ENCODE results near the gene LLGL2. TPM values are rescaled to one million over a fixed set of nuclear protein-coding genes. Genes with fewer than 3 reads are reported as not detected.

LLGL2 gene
- total RNA-seq, 4 donors from 2014 or later = 6.1 to 12.3 (median 9.1) TPM

GRCh38 chr17:75565618-75566017, 40.1 kb downstream of the LLGL2 start:
- peaks cover 0 to 23% (median 11%) of the 10 kb centered on the region in 4 donors for H3K36me3 ChIP-seq
- 87% methylated on average over 6 of the region's 6 CpGs for WGBS
- H3K4me1 ChIP-seq = no peaks in the 10 kb centered on the region
- no peak for DNase-seq (ENCODE audit: extremely low spot score)
- H3K9me3 ChIP-seq = no peaks in the 10 kb centered on the region
- no peak overlapping the region for H3K27ac ChIP-seq (replicated peaks in 1 of 4)
- H3K4me3 ChIP-seq = no peak overlapping the region
- intact Hi-C loops (cut with DNase I) = no loop called here
- H3K27me3 ChIP-seq = no peaks in the 10 kb centered on the region
- TF ChIP-seq POLR2A (IDR thresholded peaks at IDR 0.05; ENCODE audit: low read depth) (no peak), EP300 (IDR thresholded peaks at IDR 0.05) (no peak), POLR2AphosphoS5 (IDR thresholded peaks at IDR 0.05) (no peak)
- TF ChIP-seq, protein P1, sequence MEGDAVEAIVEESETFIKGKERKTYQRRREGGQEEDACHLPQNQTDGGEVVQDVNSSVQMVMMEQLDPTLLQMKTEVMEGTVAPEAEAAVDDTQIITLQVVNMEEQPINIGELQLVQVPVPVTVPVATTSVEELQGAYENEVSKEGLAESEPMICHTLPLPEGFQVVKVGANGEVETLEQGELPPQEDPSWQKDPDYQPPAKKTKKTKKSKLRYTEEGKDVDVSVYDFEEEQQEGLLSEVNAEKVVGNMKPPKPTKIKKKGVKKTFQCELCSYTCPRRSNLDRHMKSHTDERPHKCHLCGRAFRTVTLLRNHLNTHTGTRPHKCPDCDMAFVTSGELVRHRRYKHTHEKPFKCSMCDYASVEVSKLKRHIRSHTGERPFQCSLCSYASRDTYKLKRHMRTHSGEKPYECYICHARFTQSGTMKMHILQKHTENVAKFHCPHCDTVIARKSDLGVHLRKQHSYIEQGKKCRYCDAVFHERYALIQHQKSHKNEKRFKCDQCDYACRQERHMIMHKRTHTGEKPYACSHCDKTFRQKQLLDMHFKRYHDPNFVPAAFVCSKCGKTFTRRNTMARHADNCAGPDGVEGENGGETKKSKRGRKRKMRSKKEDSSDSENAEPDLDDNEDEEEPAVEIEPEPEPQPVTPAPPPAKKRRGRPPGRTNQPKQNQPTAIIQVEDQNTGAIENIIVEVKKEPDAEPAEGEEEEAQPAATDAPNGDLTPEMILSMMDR (IDR thresholded peaks at IDR 0.05) = no peak

- H3K4me1 ChIP-seq = no peaks in the 10 kb centered on the region
- H3K27me3 ChIP-seq = no peaks in the 10 kb centered on the region
- H3K9me3 ChIP-seq = no peaks in the 10 kb centered on the region
- WGBS = 84% methylated on average over 6 of the region's 6 CpGs
- intact Hi-C loops (cut with DNase I) = no loop called here
- TF ChIP-seq EP300 (IDR thresholded peaks at IDR 0.05) (no peak), POLR2AphosphoS5 (IDR thresholded peaks at IDR 0.05) (no peak), POLR2A (IDR thresholded peaks at IDR 0.05; ENCODE audit: low read depth) (no peak)
- TF ChIP-seq, protein P1 (IDR thresholded peaks at IDR 0.05) = no peak
- no peak overlapping the region for H3K27ac ChIP-seq (replicated peaks in 1 of 4)
- H3K36me3 ChIP-seq = peaks cover 0 to 23% (median 11%) of the 10 kb centered on the region in 4 donors
- no peak overlapping the region for H3K4me3 ChIP-seq
- DNase-seq (ENCODE audit: extremely low spot score) = no peak
Measured at GRCh38 chr17:75566416-75566815, 40.9 kb downstream of the LLGL2 start.

GRCh38 chr17:75566834-75567233, 41.3 kb downstream of the LLGL2 start:
- 93% methylated on average over 5 of the region's 5 CpGs for WGBS
- TF ChIP-seq POLR2AphosphoS5 (IDR thresholded peaks at IDR 0.05) = no peak
- no peak for TF ChIP-seq POLR2A (IDR thresholded peaks at IDR 0.05; ENCODE audit: low read depth)
- TF ChIP-seq EP300 (IDR thresholded peaks at IDR 0.05) = no peak
- H3K36me3 ChIP-seq = peaks cover 0 to 23% (median 10%) of the 10 kb centered on the region in 4 donors
- no peak overlapping the region for H3K27ac ChIP-seq (replicated peaks in 1 of 4)
- H3K27me3 ChIP-seq = no peaks in the 10 kb centered on the region
- H3K4me1 ChIP-seq = no peaks in the 10 kb centered on the region
- DNase-seq (ENCODE audit: extremely low spot score) = no peak
- intact Hi-C loops (cut with DNase I) = no loop called here
- H3K4me3 ChIP-seq = no peak overlapping the region
- H3K9me3 ChIP-seq = no peaks in the 10 kb centered on the region

DNA sequence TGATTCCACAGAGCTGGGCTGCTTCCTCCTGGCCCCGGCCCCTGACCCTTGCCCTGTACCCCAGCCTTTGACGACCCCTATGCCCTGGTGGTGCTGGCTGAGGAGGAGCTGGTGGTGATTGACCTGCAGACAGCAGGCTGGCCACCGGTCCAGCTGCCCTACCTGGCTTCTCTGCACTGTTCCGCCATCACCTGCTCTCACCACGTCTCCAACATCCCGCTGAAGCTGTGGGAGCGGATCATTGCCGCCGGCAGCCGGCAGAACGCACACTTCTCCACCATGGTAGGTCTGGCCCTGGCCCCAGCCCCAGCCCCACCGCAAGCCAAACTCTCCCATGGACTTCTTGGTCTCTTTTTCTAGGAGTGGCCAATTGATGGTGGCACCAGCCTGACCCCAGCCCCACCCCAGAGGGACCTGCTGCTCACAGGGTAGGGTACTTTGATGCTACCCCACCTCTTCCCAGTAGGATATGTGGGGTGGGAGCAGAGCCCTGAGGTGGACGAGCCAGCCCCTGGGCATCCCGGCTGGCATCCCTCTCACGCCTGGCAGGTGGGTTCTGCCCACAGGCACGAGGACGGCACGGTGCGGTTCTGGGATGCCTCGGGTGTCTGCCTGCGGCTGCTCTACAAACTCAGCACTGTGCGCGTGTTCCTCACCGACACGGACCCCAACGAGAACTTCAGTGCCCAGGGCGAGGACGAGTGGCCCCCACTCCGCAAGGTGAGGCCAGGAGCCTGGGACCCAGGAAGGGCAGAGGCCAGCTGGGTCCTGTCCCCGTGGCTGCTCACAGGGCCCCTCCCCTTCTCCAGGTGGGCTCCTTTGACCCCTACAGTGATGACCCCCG, 43.1 kb downstream of the LLGL2 start:
- no peaks in the 10 kb centered on the region for H3K27me3 ChIP-seq
- H3K27ac ChIP-seq (replicated peaks in 1 of 4) = no peak overlapping the region
- no peak overlapping the region for H3K4me3 ChIP-seq
- peaks cover 0 to 12% (median 4%) of the 10 kb centered on the region in 4 donors for H3K36me3 ChIP-seq
- DNase-seq (ENCODE audit: extremely low spot score) = no peak
- H3K4me1 ChIP-seq = no peaks in the 10 kb centered on the region
- TF ChIP-seq EP300 (IDR thresholded peaks at IDR 0.05) = no peak
- 94% methylated on average over 20 of the region's 31 CpGs for WGBS
- H3K9me3 ChIP-seq = no peaks in the 10 kb centered on the region
- intact Hi-C loops (cut with DNase I) = no loop called here

- Histone ChIP-seq H3K4me3 (no peak overlapping the region), H3K9me3 (no peaks in the 10 kb centered on the region), H3K36me3 (peaks cover 0 to 2% (median 0%) of the 10 kb centered on the region in 4 donors), H3K27ac (replicated peaks in 1 of 4) (no peak overlapping the region), H3K27me3 (no peaks in the 10 kb centered on the region), H3K4me1 (no peaks in the 10 kb centered on the region)
- 90% methylated on average over 7 of the region's 35 CpGs for WGBS
- DNase-seq (ENCODE audit: extremely low spot score) = no peak
- intact Hi-C loops (cut with DNase I) = no loop called here
- no peak for TF ChIP-seq EP300 (IDR thresholded peaks at IDR 0.05)
- TF ChIP-seq POLR2AphosphoS5 (IDR thresholded peaks at IDR 0.05) = no peak
- TF ChIP-seq POLR2A (IDR thresholded peaks at IDR 0.05; ENCODE audit: low read depth) = no peak
- TF ChIP-seq, protein P1 (IDR thresholded peaks at IDR 0.05) = no peak
Measured at GRCh38 chr17:75570034-75570676, 44.7 kb downstream of the LLGL2 start.
